NCI-H1092 (cell line): Measurements from ENCODE around the gene FHAD1.
A peak's percentile ranks its signal among the peaks of the same experiment; 100 is the strongest.

Source experiments
- DNase-seq: peaks from one replicate; lab custom pipeline; 2025; lab: John Stamatoyannopoulos, UW

Gene FHAD1

GRCh38 chr1:15326691-15327588, 79.9 kb downstream of the FHAD1 start:
- peak; percentile 38 for DNase-seq

DNA sequence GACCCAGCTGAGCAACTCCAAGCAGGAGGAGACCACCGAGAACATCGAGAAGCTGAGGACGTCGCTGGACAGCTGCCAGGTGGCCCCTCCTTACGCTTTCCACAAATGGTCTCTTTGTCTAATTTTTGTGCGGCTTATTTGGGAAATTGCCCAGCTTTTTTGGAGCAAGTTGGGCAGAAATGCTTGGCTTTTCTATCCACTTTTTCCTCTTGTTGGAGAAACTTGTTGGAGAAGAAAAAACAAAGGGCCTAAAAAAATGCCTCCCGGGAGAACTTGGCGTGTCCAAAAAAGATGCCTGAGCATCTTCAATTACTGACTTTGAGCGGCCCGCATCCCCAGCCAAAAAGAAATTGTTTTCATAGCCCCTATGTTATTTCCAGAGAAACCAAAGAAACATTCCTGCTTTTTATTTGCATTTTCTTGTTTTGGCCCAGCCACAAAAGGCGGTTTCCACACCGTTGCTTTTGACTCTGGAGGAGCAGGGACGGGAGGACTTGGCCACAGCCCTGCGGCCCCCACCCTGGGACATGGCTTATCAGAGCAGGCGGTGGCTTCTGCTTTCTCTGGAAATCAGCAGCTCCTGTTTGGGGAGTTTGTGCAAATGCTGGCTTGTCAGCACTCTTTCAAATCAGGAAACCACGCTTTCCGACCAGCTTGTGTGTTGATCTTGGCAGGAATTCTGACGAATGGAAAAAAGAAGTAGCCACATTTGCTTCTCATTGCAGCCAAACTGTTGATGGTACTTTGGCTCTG, 81.5 kb downstream of the FHAD1 start:
- DNase-seq: no peak

- DNase-seq: no peak
Measured at GRCh38 chr1:15329104-15329820, 82.2 kb downstream of the FHAD1 start.

DNA sequence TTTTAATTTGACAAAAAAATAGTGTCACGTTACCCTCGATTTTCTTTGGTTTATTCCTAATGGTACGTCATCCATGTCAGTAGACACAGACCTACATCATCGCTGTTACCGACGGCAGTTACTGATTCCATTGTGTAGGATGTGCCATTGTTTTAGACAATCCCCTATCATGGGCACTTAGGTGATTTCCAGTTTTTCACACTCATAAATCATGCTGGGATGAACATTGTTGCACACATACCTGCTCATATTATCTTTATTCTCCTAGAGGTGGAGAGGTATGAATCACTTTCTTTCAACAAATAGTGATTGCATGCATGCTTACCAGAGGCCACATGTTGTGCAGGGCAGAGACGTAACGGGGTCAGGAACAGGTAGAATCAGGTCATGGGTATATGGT, 83.0 kb downstream of the FHAD1 start:
- no peak for DNase-seq

GRCh38 chr1:15331180-15331579, 84.2 kb downstream of the FHAD1 start:
- DNase-seq: no peak

DNA sequence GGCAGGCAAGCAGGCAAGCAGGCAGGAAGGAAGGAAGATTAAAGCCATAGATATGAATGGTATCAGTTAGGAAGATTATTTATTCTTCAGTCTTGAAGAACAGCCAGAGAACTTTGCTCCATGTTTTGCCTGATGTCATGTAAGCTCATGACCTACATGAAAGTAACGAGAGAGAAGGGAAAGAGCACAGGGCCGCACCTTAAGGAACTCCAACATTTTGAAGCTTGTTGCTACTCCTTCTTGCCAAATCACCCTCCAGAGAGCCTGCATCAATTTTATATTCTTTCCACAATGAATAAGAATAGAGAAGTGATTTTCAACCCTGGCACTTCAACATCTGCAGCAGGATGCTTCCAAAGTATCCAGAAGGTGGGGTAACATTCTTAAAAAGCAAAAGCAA, 84.7 kb downstream of the FHAD1 start:
- no peak for DNase-seq

GRCh38 chr1:15332525-15332924, 85.5 kb downstream of the FHAD1 start:
- no peak for DNase-seq

GRCh38 chr1:15332952-15333715, 86.1 kb downstream of the FHAD1 start:
- no peak for DNase-seq

GRCh38 chr1:15334995-15335394, 88.0 kb downstream of the FHAD1 start:
- DNase-seq: no peak

- no peak for DNase-seq
Measured at GRCh38 chr1:15336866-15337265, 89.8 kb downstream of the FHAD1 start.

DNA sequence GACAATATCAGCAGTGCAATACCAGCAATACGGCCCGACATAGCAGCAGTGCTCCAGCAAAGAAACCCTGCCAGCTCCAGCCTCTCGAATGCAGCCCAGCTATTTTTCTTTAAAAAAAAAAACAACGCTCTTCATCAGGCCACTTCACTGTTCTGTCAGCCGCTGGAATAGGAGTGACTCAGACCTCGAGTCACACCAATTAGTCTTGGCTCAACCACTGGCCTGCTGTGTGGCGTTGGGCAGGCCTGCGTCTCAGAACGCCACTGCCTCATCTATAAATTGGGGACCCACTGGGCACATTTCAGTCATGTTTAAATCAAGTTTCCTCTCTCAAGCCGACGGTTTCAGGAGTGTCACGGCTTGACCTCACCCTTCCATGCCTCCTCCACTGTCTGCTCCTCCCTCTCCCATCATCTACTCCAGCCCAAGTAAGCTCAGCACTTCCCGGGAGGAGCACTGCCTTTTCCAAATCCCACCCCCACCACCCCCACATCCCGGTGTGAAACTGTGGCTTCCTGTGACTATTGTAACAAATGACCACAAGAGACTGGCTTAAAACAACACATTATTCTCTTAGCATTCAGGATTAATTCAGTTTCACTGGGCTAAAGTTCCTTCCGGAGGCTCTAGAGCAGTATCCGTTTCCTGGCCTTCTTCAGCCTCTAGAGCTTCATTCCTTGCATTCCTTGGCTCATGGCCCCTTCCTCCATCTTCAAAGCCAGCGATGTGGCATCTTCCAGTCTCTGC, 90.8 kb downstream of the FHAD1 start:
- no peak for DNase-seq

GRCh38 chr1:15339570-15339969, 92.5 kb downstream of the FHAD1 start:
- DNase-seq: no peak

GRCh38 chr1:15341228-15341627, 94.2 kb downstream of the FHAD1 start:
- DNase-seq: no peak

DNA sequence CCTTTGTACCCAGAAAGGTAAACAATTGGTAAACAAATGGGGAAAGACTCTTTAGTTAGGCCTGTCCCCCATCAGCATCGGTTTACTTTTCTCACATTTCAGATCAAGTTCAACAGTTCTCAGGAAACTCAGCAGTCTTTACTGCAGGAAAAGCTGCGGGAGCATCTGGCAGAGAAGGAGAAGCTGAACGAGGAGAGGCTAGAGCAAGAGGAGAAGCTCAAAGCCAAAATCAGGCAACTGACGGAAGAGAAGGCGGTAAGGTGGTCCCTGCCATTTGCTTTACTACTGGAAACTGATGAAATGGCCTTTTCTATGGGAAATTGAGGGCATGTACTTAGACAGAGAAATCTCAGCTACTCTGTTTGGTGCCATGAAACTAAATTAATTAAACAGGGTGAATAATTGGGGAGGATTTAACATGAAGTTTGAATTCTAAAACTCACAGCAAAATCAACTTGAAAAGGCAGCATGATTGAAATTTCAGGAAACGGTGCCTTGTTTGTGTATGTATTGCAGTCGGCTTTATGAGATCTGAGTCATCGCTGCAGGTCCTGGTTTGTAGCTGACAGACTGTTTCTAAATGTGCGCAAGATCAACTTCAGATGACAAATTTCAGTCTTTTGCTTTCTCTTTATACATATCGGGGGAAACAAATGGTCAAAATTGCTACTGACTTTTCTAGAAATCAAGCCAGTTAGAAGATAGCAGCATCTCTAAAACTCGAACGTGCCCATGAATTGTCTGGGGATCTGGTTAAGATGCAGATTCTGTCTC, 94.8 kb downstream of the FHAD1 start:
- DNase-seq: no peak

DNA sequence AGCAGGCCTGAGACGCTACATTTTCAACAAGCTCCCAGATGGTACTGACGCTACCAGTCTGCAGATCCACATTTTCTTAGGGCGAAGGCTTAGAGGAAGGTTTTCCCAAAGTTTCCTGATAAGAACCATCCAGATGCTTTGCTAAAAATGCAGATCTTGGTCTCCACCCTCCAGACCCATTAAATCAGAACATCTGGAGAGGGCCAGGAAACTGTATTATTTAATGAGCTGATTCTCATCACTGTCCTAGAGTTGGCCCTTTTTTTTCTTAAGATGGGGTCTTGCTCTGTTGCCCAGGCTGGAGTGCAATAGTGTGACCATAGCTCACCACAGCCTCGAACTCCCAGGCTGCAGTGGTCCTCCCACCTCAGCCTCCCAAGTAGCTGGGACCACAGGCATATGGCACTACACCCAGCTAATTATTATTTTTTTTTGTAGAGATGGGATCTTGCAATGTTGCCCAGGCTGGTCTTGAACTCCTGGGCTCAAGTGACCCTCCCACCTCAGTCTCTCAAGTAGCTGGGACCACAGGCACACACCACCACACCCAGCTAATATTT, 95.5 kb downstream of the FHAD1 start:
- DNase-seq: no peak

GRCh38 chr1:15343099-15343498, 96.1 kb downstream of the FHAD1 start:
- no peak for DNase-seq

- peak; percentile 84 for DNase-seq
Measured at GRCh38 chr1:15343729-15344128, 96.7 kb downstream of the FHAD1 start.

GRCh38 chr1:15344380-15344779, 97.4 kb downstream of the FHAD1 start:
- no peak for DNase-seq

- DNase-seq: no peak
Measured at GRCh38 chr1:15344800-15345704, 98.0 kb downstream of the FHAD1 start.
